H1 (cell line): ENCODE data around the gene ARHGAP42.

ENCODE experiments used
- CHD2 ChIP-seq: IDR thresholded peaks from 2 replicates; pipeline ENCODE4 v1.6.1; 2012; ENCODE audit warnings: low read length, improper control_type of control experiment
- CTCF ChIP-seq, 3 experiments: IDR thresholded peaks; 1 replicate in 2 of 3; 2 replicates in 1 of 3; pipeline versions ENCODE4 v1.5.1 to v1.6.1; 2011; ENCODE audit warnings: low read length in 3 of 3, mild to moderate bottlenecking in 3 of 3, inconsistent platforms in 2 of 3, low read depth in 1 of 3, moderate library complexity in 1 of 3; ENCODE audit not compliant: insufficient read depth in 1 of 3; ENCODE audit errors: control extremely low read depth in 1 of 3

- TF ChIP-seq CHD2 (no peak), CTCF (IDR thresholded peaks at IDR 0.05; ENCODE audit: control extremely low read depth in 1 of 3, insufficient read depth in 1 of 3, low read depth in 1 of 3, low read length in 3 of 3) (no peak)
These were observed 179.4 kb downstream of the ARHGAP42 start for GRCh38 chr11:100866453-100866852.
